DMS 273 (cell line): Measurements from ENCODE around the gene MTRF1.
"Not testable (repeated sequence)": the region's sequence is repeated elsewhere in the genome, so short reads cannot be mapped to it uniquely, and the experiment has no call there.

Source experiments
- DNase-seq: peaks from one replicate; lab custom pipeline; 2025; ENCODE audit not compliant: unreplicated experiment; lab: John Stamatoyannopoulos, UW

The MTRF1 gene

GRCh38 chr13:41282129-41282571 lies 18.8 kb upstream of the MTRF1 start:
- DNase-seq: no peak

- DNase-seq: not testable (repeated sequence)
These were observed 15.8 kb upstream of the MTRF1 start for GRCh38 chr13:41279156-41279555.

- no peak for DNase-seq
These were observed 13.4 kb upstream of the MTRF1 start for GRCh38 chr13:41276824-41277223.

- DNase-seq: no peak
These were observed 11.5 kb upstream of the MTRF1 start for GRCh38 chr13:41274881-41275280.

GRCh38 chr13:41273831-41274441 lies 10.6 kb upstream of the MTRF1 start:
- DNase-seq: no peak

- no peak for DNase-seq
These were observed 8.3 kb upstream of the MTRF1 start for GRCh38 chr13:41271456-41272285.

GRCh38 chr13:41268764-41269163 lies 5.4 kb upstream of the MTRF1 start:
- DNase-seq: peak; percentile 49

- no peak for DNase-seq
These were observed 3.7 kb upstream of the MTRF1 start for GRCh38 chr13:41267106-41267505.

GRCh38 chr13:41259875-41260501 lies 3.4 kb downstream of the MTRF1 start:
- DNase-seq: no peak

- DNase-seq: no peak
These were observed 5.8 kb downstream of the MTRF1 start for GRCh38 chr13:41257535-41257934.

GRCh38 chr13:41254902-41255301 lies 8.5 kb downstream of the MTRF1 start:
- no peak for DNase-seq

GRCh38 chr13:41250993-41251392 lies 12.4 kb downstream of the MTRF1 start:
- DNase-seq: no peak

- DNase-seq: no peak
These were observed 16.3 kb downstream of the MTRF1 start for GRCh38 chr13:41246969-41247680.

GRCh38 chr13:41244556-41244955 lies 18.8 kb downstream of the MTRF1 start:
- DNase-seq: no peak

GRCh38 chr13:41241626-41242025 lies 21.8 kb downstream of the MTRF1 start:
- peak; percentile 34 for DNase-seq

- DNase-seq: no peak
These were observed 27.0 kb downstream of the MTRF1 start for GRCh38 chr13:41236369-41236768.

- DNase-seq: no peak
These were observed 30.5 kb downstream of the MTRF1 start for GRCh38 chr13:41232578-41233480.

- peak; percentile 34 for DNase-seq
These were observed 31.6 kb downstream of the MTRF1 start for GRCh38 chr13:41231786-41232185.

- DNase-seq: no peak
These were observed 32.2 kb downstream of the MTRF1 start for GRCh38 chr13:41231025-41231677.

GRCh38 chr13:41229356-41229755 lies 34.0 kb downstream of the MTRF1 start:
- DNase-seq: no peak
